HG02970 (cell line): Measurements from ENCODE around the gene NT5DC4.

ENCODE experiments used
- ATAC-seq: cut with Tn5 transposase; IDR thresholded peaks from one replicate; pipeline ENCODE4 v1.9.1; 2021; ENCODE audit warnings: mild to moderate bottlenecking, moderate library complexity, moderate number of reproducible peaks; ENCODE audit not compliant: unreplicated experiment, low FRiP score

Gene NT5DC4

GRCh38 chr2:112720785-112721184 lies at the start of gene NT5DC4:
TSS of gene NT5DC4 (plus strand) at chr2:112721020. CDS start at chr2:112721080, 60 bp downstream.
- no peak for ATAC-seq

GRCh38 chr2:112671801-112672200 lies 49.0 kb upstream of the NT5DC4 start:
- ATAC-seq = no peak

DNA sequence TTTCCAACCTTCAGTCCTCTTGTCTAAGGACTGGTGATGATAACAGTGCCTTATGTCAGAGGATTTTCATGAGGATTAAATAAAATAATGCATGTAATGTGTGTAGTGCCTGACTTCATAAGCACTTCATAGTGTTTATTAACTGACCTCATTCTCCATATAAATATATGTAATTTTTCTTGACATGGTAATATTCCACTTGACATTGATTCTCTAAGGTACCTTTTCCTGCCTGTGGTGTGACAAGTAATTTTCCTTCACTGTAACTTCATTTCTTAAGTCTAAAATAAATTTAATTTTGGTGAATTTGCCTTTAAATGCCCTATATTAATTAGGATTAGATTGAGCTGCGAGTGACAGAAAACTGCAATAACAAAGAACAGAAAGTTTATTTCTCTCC lies 47.8 kb upstream of the NT5DC4 start:
- no peak for ATAC-seq

- no peak for ATAC-seq
Measured at GRCh38 chr2:112674229-112674628, 46.6 kb upstream of the NT5DC4 start.

DNA sequence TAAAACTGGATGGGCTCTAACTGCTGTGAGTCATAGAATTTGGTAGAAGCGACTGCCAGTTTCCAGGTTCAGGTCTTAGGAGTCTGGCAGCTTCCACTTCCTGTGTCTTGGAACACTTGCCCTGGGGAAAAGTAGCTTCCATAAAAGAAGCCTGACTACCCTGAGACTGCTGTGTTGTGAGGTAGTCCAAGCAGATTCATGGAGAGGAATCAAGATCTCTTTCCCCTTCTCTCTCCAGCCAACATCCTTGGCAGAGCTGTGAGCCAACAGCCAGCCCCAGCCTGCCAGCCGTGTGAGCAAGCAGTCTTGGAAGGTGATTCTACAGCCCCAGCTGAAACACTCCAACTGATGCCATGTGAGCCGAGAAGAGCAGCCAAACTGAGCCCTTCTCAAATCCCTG lies 41.3 kb upstream of the NT5DC4 start:
- ATAC-seq = no peak

DNA sequence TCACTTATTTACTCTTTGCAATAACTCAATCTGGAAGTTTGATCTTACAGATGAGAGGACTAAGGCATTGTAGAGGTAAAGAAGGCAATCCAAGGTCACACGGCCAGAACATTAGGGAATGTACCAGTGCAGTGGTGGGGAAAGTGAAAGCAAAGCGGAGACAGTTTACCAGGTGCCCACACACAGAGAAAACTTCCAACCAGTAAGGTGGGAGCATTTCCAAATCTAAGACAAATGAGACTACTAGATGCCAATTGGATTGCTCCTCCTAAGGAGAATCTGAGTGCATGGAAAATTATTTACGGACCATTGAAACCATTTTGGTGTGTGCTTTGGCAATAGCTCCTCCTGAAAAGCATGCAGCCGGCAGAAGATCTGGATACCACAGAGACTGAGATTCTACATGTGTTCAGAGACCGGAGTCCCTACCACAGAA lies 40.1 kb upstream of the NT5DC4 start:
- no peak for ATAC-seq

DNA sequence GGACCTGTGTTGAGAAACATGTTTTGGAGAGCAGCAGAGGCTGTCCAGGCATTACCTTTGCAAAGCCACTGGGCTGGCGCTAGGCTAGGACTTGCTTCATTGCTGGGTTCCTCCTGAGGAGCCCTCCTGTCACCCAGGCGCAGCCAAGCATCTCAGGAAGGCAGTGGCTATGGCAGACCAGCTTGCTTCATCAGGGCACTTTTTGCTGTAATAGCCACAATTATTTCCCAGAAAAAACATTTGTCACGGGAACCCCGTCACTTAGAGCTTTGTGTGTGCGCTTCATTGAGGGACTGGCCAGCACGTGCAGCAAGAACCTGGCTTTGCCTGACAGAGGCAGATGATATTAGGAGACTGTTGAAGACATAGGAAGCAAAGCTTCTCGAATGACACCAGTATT lies 38.7 kb upstream of the NT5DC4 start:
- no peak for ATAC-seq

DNA sequence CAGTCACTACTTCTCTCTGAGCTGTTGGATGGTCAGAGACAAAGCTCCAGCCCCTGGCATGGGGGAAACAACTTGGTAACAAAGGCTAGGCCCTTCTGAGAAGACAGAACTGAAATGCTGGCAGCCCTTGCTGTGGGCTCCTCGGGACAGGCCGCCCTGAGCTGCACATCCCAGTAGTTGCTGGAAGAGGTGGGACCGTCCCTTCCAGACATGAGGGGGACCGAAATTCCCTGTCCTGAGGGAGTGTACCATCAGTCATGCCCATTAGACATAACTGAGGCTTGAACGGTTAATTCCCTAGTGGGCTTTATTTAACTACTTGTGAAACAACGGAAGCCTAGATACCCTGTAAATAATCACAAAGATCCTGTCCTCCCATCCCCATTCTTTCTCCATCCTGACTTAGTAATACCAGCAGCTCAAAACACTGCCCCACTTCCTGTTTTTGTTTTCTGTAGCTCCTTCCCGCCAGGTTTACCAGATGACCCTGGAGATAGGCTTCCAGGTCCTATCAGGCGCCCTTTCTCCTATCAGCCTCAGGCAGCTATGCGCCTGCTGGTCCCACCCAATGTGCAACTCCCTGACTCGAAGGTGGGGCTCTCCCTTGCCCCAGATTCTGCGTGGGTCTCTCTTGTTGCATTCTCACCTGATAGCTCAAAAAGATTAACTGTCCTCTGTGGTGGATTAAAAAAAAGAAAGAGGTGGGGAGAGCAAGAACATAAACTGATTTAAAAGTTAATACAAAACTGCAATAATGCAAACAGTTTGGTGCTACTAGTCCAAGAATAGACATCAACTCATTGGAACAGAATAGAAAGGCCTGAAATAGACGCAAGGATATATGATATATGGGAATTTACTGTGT lies 37.0 kb upstream of the NT5DC4 start:
- ATAC-seq = no peak

DNA sequence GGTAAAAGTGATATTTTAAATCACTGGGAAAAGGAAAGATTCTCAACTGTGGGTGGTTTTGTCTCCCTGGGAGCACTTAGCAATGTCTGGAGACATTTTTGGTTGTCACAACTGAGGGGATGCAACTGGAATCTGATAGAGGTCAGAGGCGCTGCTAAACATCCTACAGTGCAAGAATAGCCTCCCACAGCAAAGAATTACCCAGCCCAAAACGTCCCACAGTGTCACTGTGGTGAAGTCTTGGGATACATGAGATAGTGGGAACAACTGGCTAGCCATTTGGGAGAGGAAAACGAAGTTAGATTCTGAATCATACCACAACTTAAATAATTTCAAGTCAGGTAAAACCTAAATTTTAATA lies 36.4 kb upstream of the NT5DC4 start:
- no peak for ATAC-seq

GRCh38 chr2:112685271-112685884 lies 35.4 kb upstream of the NT5DC4 start:
- no peak for ATAC-seq

- ATAC-seq = no peak
Measured at GRCh38 chr2:112686348-112687217, 34.2 kb upstream of the NT5DC4 start.

GRCh38 chr2:112687522-112687921 lies 33.3 kb upstream of the NT5DC4 start:
- ATAC-seq = no peak

DNA sequence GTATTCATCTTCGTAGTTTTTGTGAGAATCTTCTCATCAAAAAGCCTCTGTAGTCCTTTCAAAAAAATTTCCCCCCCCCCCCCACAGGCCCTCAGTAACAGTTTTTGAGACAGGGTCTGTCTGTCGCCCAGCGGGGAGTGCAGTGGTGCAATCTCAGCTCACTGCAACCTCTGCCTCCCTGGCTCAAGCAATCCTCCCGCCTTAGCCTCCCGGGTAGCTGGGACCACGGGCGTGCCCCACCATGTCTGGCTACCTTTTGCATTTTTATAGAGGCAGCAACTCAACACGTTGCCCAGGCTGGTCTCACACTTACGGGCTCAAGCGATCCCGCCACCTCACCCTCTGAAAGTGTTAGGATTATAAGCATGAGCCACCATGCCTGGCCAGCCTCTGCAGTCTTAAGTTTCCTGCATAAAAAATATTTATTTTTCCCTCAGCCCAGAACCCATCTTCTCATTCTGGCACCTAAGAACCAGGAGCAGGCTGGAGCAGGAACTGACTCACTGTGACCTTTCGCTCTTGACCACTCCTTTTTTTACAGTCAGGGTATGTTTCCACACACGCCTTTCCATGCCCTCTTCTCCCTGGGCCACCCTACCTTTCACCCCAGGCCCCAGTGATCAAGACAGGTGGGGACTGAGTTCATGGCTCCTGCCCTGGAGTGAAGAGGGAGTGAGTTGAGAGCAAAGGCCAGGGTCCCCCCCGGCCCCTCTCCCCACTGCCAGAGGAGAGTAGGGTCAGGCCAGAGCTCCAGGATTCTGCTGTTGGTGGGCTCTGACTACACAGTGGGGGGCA lies 32.5 kb upstream of the NT5DC4 start:
- no peak for ATAC-seq

DNA sequence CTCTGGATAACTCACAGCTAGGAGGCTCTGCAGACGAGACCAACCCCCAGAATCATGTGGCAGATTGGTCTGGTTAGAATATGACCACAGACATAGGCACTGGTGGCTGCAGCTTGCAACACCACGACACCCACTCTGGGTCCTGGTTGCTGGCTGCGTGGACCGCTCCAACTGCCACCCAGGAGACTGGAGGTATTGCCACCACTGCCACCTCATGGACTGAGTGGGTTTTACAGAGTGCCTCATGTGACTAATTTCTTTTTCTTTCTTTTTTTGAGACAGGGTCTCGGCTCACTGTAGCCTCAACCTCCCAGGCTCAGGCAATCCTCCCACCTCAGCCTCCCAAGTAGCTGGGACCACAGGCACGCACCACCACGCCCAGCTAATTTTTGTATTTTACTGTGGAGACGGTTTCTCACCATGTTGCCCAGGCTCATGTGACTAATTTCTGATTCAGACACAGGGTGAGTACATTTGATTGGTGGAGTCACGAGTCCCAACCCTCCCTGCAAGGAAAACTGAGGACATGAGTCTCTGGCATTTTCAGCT lies 29.9 kb upstream of the NT5DC4 start:
- ATAC-seq = no peak

DNA sequence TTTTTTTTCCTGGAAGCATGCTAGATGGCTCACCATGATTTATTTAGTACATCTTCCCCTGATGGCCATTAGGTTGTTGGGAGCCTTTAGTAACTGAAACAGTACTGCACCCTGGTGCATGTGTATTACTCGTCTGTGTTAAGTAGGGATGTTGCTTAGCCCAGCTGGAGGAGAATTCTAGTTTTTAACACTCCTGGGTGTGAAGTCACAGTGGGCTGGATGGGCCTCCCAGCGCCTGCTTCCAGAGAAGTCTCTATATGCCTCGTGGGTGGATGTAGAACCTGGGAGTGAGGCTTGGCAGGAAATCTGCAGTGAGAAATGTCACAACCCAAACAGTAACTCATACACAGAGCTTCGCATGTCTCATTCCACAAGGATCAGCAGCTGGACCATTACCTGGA lies 28.9 kb upstream of the NT5DC4 start:
- no peak for ATAC-seq

DNA sequence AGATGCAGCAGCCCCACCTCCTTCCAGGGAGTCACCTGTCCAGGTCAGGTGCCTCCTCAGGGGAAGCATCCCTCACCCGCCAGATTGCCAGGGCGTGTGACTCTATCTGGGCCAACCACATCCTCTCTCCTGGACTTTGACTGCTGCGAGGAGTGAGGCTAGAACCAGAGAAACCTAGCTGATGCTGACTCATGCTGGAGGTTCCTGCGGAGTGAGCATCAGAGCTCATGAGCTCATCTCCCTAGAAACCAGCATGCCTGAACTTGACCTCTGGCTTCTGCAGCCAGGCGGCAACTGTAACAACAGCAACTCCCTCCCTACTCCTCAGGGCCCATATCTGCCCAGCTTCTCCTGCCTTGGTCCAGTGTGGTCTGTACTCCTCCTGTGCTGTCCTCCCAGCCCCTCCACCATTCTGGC lies 28.3 kb upstream of the NT5DC4 start:
- peak; percentile 66 for ATAC-seq

DNA sequence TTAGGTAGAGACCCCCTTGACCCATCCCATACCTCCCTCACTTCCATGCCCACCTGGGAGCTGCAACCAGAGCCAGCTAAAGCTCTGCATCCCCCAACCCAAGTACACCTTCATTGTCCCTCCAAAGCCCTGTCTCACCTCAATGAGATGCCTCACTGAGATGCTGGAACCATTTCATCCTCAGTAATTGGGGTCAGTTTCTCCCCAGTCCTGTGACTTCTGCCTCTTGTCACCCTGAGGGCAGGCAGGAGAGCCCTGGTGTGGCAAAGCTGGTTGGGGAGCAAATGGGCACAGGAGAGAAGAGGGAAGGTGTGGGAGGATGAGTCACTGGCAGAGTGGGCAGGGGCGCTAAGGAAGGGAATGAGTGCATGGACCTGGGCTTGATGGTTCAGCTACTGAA lies 27.9 kb upstream of the NT5DC4 start:
- no peak for ATAC-seq

- no peak for ATAC-seq
Measured at GRCh38 chr2:112693596-112693995, 27.2 kb upstream of the NT5DC4 start.

- ATAC-seq = no peak
Measured at GRCh38 chr2:112694182-112694581, 26.6 kb upstream of the NT5DC4 start.
